PC-9 (cell line): ENCODE data around the gene PHC1. TPM values are rescaled to one million over a fixed set of nuclear protein-coding genes. Genes with fewer than 3 reads are reported as not detected.

Experiments used
- BruUV-seq: library from RNA; stranded (reverse); fragments of 400-500 nt; replicated peaks from 2 replicates; lab custom pipeline; 2021; lab: Mats Ljungman, UMichigan
- CTCF ChIA-PET: fragments of 300-600 bp; sonication (Branson Sonifier 250); formaldehyde crosslinking; loops from one replicate; lab custom pipeline; 2022; ENCODE audit warnings: antibody characterized with exemption; lab: Charles Lee
- POLR2A ChIA-PET: fragments of 300-600 bp; sonication (Branson Sonifier 250); formaldehyde crosslinking; loops from one replicate; lab custom pipeline; 2022; ENCODE audit warnings: antibody characterized with exemption; ENCODE audit not compliant: unreplicated experiment; lab: Charles Lee
- DNase-seq, 2 experiments: peaks; one replicate each; pipeline versions ENCODE4 v3.0.0 to v3.0.0-alpha.2; 2015 to 2022; ENCODE audit warnings: mixed read lengths in 1 of 2
- H2AFZ ChIP-seq: fragments of 200-600 bp; sonication (generic); 2 replicates; pipeline ENCODE4 v1.8.1; 2017; ENCODE audit warnings: antibody characterized with exemption
- H3F3A ChIP-seq: fragments of 200-600 bp; sonication (generic); 2 replicates; pipeline ENCODE4 v1.8.1; 2017; ENCODE audit warnings: antibody characterized with exemption, mild to moderate bottlenecking, low read depth; ENCODE audit not compliant: insufficient read depth
- H3K27ac ChIP-seq: fragments of 200-600 bp; sonication (generic); 2 replicates; pipeline ENCODE4 v1.6.1; 2016; ENCODE audit warnings: mixed run types
- H3K27me3 ChIP-seq: fragments of 200-600 bp; sonication (generic); 2 replicates; pipeline ENCODE4 v1.6.1; 2016; ENCODE audit warnings: low read depth, mixed run types; ENCODE audit not compliant: insufficient read depth
- H3K36me3 ChIP-seq: fragments of 200-600 bp; sonication (generic); 2 replicates; pipeline ENCODE4 v1.6.1; 2016; ENCODE audit warnings: low read depth, mixed run types
- H3K4me1 ChIP-seq: fragments of 200-600 bp; sonication (generic); replicated peaks from 2 replicates; pipeline ENCODE4 v1.6.1; 2016; ENCODE audit warnings: mixed run types; ENCODE audit not compliant: insufficient read depth
- H3K4me2 ChIP-seq: fragments of 200-600 bp; sonication (generic); 2 replicates; pipeline ENCODE4 v1.6.1; 2017; ENCODE audit warnings: mixed run types
- H3K4me3 ChIP-seq: fragments of 200-600 bp; sonication (generic); 2 replicates; pipeline ENCODE4 v1.6.1; 2016; ENCODE audit warnings: mixed run types
- H3K79me2 ChIP-seq: fragments of 200-600 bp; sonication (generic); 2 replicates; pipeline ENCODE4 v1.6.1; 2017; ENCODE audit warnings: low read depth, mixed run types
- H3K9me2 ChIP-seq: fragments of 200-600 bp; sonication (generic); 2 replicates; pipeline ENCODE4 v1.8.1; 2017; ENCODE audit warnings: mild to moderate bottlenecking; ENCODE audit not compliant: insufficient read depth
- H3K9me3 ChIP-seq: fragments of 200-600 bp; sonication (generic); 2 replicates; pipeline ENCODE4 v1.8.1; 2016; ENCODE audit warnings: low read depth; ENCODE audit not compliant: insufficient read depth
- H4K20me1 ChIP-seq: fragments of 200-600 bp; sonication (generic); 2 replicates; pipeline ENCODE4 v1.8.1; 2017; ENCODE audit not compliant: insufficient read depth
- EZH2 ChIP-seq: fragments of 200-600 bp; sonication (generic); IDR thresholded peaks from 2 replicates; pipeline ENCODE4 v1.8.0; 2017; ENCODE audit warnings: antibody characterized with exemption, low read depth
- intact Hi-C: fragments of 100-400 bp; cut with micrococcal nuclease; formaldehyde crosslinking; loops from one replicate; pipeline ENCODE4 v1.10.0; 2022; ENCODE audit not compliant: unreplicated experiment
- total RNA-seq: library from RNA; stranded (reverse); gene quantifications from 2 replicates; pipeline ENCODE4 v1.2.3, GENCODE V29; 2021
- TF ChIP-seq, protein P1 (sequence below): fragments of 200-600 bp; sonication (generic); conservative IDR thresholded peaks from 2 replicates; pipeline ENCODE4 v1.6.1; 2017; ENCODE audit warnings: mixed run types, antibody characterized with exemption, mild to moderate bottlenecking, moderate library complexity

PHC1 gene
- total RNA-seq, 1 experiment from 2014 or later: 50.9 TPM

DNA sequence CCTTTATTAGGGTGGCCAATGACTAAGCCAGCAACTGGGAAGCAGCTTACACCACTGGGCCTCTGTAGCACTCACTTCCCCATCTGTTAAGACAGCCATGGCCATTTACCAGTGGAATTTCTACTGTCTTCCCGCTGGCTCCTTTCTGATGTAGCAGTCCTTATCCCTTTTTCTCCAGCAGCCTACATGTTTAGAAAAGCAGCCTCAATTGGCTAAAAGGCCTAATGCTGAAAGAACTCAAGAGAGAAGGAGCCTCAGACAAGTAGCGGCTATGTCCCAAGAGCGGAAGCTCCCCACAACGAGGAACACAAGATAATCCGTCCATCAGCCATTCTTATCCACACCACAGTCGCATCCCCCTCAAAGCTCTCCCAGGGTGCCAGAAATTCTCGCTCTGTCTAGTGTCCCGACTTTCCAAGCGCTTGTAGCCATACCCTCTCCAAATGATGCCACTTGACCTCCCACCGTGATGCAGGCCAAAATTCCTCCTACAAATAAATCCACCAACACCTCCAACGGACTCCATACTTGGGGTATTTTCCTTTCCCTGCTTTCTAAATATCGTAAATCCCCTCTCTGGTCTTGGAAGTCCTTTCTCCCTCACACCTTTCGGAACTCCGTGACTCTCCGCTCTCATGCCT, 34.5 kb downstream of the PHC1 start:
- POLR2A ChIA-PET: interaction anchor here (0.6 to 1.0 kb wide), 6 partner anchors 32 to 252 kb away, joined by 3 to 7 read pairs (median 5); partner anchors contain the start of gene PHC1
- no peak for TF ChIP-seq EZH2
- TF ChIP-seq, protein P1, sequence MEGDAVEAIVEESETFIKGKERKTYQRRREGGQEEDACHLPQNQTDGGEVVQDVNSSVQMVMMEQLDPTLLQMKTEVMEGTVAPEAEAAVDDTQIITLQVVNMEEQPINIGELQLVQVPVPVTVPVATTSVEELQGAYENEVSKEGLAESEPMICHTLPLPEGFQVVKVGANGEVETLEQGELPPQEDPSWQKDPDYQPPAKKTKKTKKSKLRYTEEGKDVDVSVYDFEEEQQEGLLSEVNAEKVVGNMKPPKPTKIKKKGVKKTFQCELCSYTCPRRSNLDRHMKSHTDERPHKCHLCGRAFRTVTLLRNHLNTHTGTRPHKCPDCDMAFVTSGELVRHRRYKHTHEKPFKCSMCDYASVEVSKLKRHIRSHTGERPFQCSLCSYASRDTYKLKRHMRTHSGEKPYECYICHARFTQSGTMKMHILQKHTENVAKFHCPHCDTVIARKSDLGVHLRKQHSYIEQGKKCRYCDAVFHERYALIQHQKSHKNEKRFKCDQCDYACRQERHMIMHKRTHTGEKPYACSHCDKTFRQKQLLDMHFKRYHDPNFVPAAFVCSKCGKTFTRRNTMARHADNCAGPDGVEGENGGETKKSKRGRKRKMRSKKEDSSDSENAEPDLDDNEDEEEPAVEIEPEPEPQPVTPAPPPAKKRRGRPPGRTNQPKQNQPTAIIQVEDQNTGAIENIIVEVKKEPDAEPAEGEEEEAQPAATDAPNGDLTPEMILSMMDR: no peak
- H3K27me3 ChIP-seq: no peaks in the 10 kb centered on the region

GRCh38 chr12:8949342-8950220, 35.3 kb downstream of the PHC1 start, which contains the start of gene M6PR:
M6PR (minus strand) TSS chr12:8949645; CDS start chr12:8946404, 3,241 bp downstream.
- no TSS peak for BruUV-seq
- H3K4me2 ChIP-seq: peak within 1 kb of the TSS; percentile 89
- POLR2A ChIA-PET: interaction anchor here (0.5 to 1.0 kb wide), 14 partner anchors 12 to 1748 kb away, joined by 3 to 11 read pairs (median 4); partner anchors contain the start of gene PHC1

More for the DNA sequence above, 34.5 kb downstream of the PHC1 start:
- no peaks in the 10 kb centered on the region for H3K9me2 ChIP-seq
- peak overlapping the region; percentile 89 for H3K4me2 ChIP-seq
- no peaks in the 10 kb centered on the region for H3K9me3 ChIP-seq
- no peaks in the 10 kb centered on the region for H4K20me1 ChIP-seq
- peaks cover 22% of the 10 kb centered on the region for H3K4me1 ChIP-seq
- TSS peak; percentile 59 for BruUV-seq
- CTCF ChIA-PET: interaction anchor here (1.1 to 2.2 kb wide), 5 partner anchors 33 to 267 kb away, joined by 4 to 11 read pairs (median 6); no protein-coding TSS in a partner anchor
- intact Hi-C loops: loop anchor here (1.0 to 5.0 kb wide), 5 partner anchors 36 to 292 kb away; partner anchors contain the start of genes A2ML1 and RIMKLB
- peak overlapping the region; percentile 93 for H3K4me3 ChIP-seq
- H3F3A ChIP-seq: peaks cover 6% of the 10 kb centered on the region; the same call in 1 of the 2 replicates
- H3K27ac ChIP-seq: peak overlapping the region; percentile 88
- peak in 1 of 2 experiments; percentile 30 for DNase-seq
- peaks cover 24% of the 10 kb centered on the region for H3K36me3 ChIP-seq
- H2AFZ ChIP-seq: peak overlapping the region; percentile 96
- H3K79me2 ChIP-seq: peaks cover 39% of the 10 kb centered on the region

More at GRCh38 chr12:8949342-8950220, 35.3 kb downstream of the PHC1 start, which contains the start of gene M6PR:
- peak; percentile 92 to 97 for DNase-seq
- CTCF ChIA-PET: interaction anchor here (0.6 to 2.2 kb wide), 8 partner anchors 13 to 292 kb away, joined by 4 to 11 read pairs (median 6); partner anchors contain the start of gene PHC1
- H3K9me3 ChIP-seq: no peaks in the 10 kb centered on the region
- peak within 1 kb of the TSS; percentile 88 for H3K27ac ChIP-seq
- H3K79me2 ChIP-seq: peaks cover 39% of the 10 kb centered on the region
- no peak for TF ChIP-seq EZH2
- TF ChIP-seq, protein P1: no peak; the same call in 1 of the 2 replicates
- no peaks in the 10 kb centered on the region for H3K27me3 ChIP-seq
- peaks cover 6% of the 10 kb centered on the region; the same call in 1 of the 2 replicates for H3F3A ChIP-seq
- peak within 1 kb of the TSS; percentile 93 for H3K4me3 ChIP-seq
- intact Hi-C loops: loop anchor here (1.0 to 5.0 kb wide), 6 partner anchors 36 to 292 kb away; partner anchors contain the start of genes A2ML1 and RIMKLB
- peak within 1 kb of the TSS; percentile 96 for H2AFZ ChIP-seq
- no peaks in the 10 kb centered on the region for H4K20me1 ChIP-seq
- H3K9me2 ChIP-seq: no peaks in the 10 kb centered on the region
- peaks cover 22% of the 10 kb centered on the region for H3K4me1 ChIP-seq
- H3K36me3 ChIP-seq: peaks cover 16% of the 10 kb centered on the region
